ENCODE results near the gene KCTD5.
"Not testable (repeated sequence)": the region's sequence is repeated elsewhere in the genome, so short reads cannot be mapped to it uniquely, and the experiment has no call there.

The KCTD5 gene

GRCh38 chr16:2687531-2688308 is 5.4 kb downstream of the KCTD5 start:
- peak overlapping the region; percentile 19 for H3K4me3 Mint-ChIP-seq
- H3K4me1 Mint-ChIP-seq = peaks cover 22% of the 10 kb centered on the region
- no peaks in the 10 kb centered on the region for H3K9me3 Mint-ChIP-seq
- H3K36me3 Mint-ChIP-seq = no peaks in the 10 kb centered on the region
- no peak overlapping the region for H3K27ac Mint-ChIP-seq
- H3K27me3 Mint-ChIP-seq = no peaks in the 10 kb centered on the region

GRCh38 chr16:2689422-2689821 is 7.1 kb downstream of the KCTD5 start:
- H3K36me3 Mint-ChIP-seq, H3K27me3 Mint-ChIP-seq, H3K9me3 Mint-ChIP-seq, H3K27ac Mint-ChIP-seq, H3K4me3 Mint-ChIP-seq: not testable (repeated sequence)
- peaks cover 25% of the 10 kb centered on the region for H3K4me1 Mint-ChIP-seq

GRCh38 chr16:2689968-2690801 is 7.9 kb downstream of the KCTD5 start:
- H3K27me3 Mint-ChIP-seq = no peaks in the 10 kb centered on the region
- no peaks in the 10 kb centered on the region for H3K36me3 Mint-ChIP-seq
- no peak overlapping the region for H3K4me3 Mint-ChIP-seq
- H3K4me1 Mint-ChIP-seq = peaks cover 21% of the 10 kb centered on the region
- no peak overlapping the region for H3K27ac Mint-ChIP-seq
- H3K9me3 Mint-ChIP-seq = no peaks in the 10 kb centered on the region

GRCh38 chr16:2690852-2691251 is 8.5 kb downstream of the KCTD5 start:
- Mint-ChIP-seq H3K36me3 (no peaks in the 10 kb centered on the region), H3K27ac (no peak overlapping the region), H3K4me3 (no peak overlapping the region), H3K27me3 (no peaks in the 10 kb centered on the region), H3K4me1 (peaks cover 21% of the 10 kb centered on the region), H3K9me3 (no peaks in the 10 kb centered on the region)

- Mint-ChIP-seq H3K9me3 (no peaks in the 10 kb centered on the region), H3K36me3 (no peaks in the 10 kb centered on the region)
Observed at GRCh38 chr16:2691491-2692248, 9.3 kb downstream of the KCTD5 start.

GRCh38 chr16:2692251-2692947 is 10.1 kb downstream of the KCTD5 start:
- no peak overlapping the region for H3K27ac Mint-ChIP-seq
- H3K36me3 Mint-ChIP-seq = peaks cover 5% of the 10 kb centered on the region
- H3K4me3 Mint-ChIP-seq = no peak overlapping the region
- no peaks in the 10 kb centered on the region for H3K9me3 Mint-ChIP-seq
- H3K4me1 Mint-ChIP-seq = peaks cover 13% of the 10 kb centered on the region
- H3K27me3 Mint-ChIP-seq = no peaks in the 10 kb centered on the region

More at GRCh38 chr16:2691491-2692248, 9.3 kb downstream of the KCTD5 start:
- no peak overlapping the region for H3K4me3 Mint-ChIP-seq
- H3K27me3 Mint-ChIP-seq = no peaks in the 10 kb centered on the region
- H3K27ac Mint-ChIP-seq = no peak overlapping the region
- H3K4me1 Mint-ChIP-seq = peaks cover 20% of the 10 kb centered on the region

- no peaks in the 10 kb centered on the region for H3K9me3 Mint-ChIP-seq
- no peak overlapping the region for H3K4me3 Mint-ChIP-seq
Observed at GRCh38 chr16:2692948-2693651, 10.8 kb downstream of the KCTD5 start.

GRCh38 chr16:2696601-2697250 is 14.4 kb downstream of the KCTD5 start:
- not testable (repeated sequence) for H3K27ac Mint-ChIP-seq, H3K36me3 Mint-ChIP-seq, H3K4me3 Mint-ChIP-seq, H3K27me3 Mint-ChIP-seq, H3K4me1 Mint-ChIP-seq, H3K9me3 Mint-ChIP-seq

More at GRCh38 chr16:2692948-2693651, 10.8 kb downstream of the KCTD5 start:
- peaks cover 6% of the 10 kb centered on the region for H3K4me1 Mint-ChIP-seq
- peaks cover 5% of the 10 kb centered on the region for H3K36me3 Mint-ChIP-seq
- H3K27me3 Mint-ChIP-seq = no peaks in the 10 kb centered on the region
- no peak overlapping the region for H3K27ac Mint-ChIP-seq

- Mint-ChIP-seq H3K4me3 (no peak overlapping the region), H3K27me3 (no peaks in the 10 kb centered on the region), H3K36me3 (peaks cover 5% of the 10 kb centered on the region), H3K27ac (no peak overlapping the region), H3K4me1 (peaks cover 3% of the 10 kb centered on the region), H3K9me3 (no peaks in the 10 kb centered on the region)
Observed at GRCh38 chr16:2697401-2697948, 15.2 kb downstream of the KCTD5 start.

- no peaks in the 10 kb centered on the region for H3K27me3 Mint-ChIP-seq
- H3K4me3 Mint-ChIP-seq = no peak overlapping the region
- H3K27ac Mint-ChIP-seq = no peak overlapping the region
- peaks cover 3% of the 10 kb centered on the region for H3K4me1 Mint-ChIP-seq
- H3K9me3 Mint-ChIP-seq = no peaks in the 10 kb centered on the region
- H3K36me3 Mint-ChIP-seq = peaks cover 5% of the 10 kb centered on the region
Observed at GRCh38 chr16:2698103-2698870, 16.0 kb downstream of the KCTD5 start.

- Mint-ChIP-seq H3K9me3 (no peaks in the 10 kb centered on the region), H3K4me1 (no peaks in the 10 kb centered on the region), H3K4me3 (no peak overlapping the region), H3K36me3 (peaks cover 5% of the 10 kb centered on the region), H3K27me3 (no peaks in the 10 kb centered on the region), H3K27ac (no peak overlapping the region)
Observed at GRCh38 chr16:2698965-2699750, 16.8 kb downstream of the KCTD5 start.

- no peaks in the 10 kb centered on the region for H3K27me3 Mint-ChIP-seq
- H3K27ac Mint-ChIP-seq = no peak overlapping the region
- H3K4me1 Mint-ChIP-seq = no peaks in the 10 kb centered on the region
- H3K9me3 Mint-ChIP-seq = no peaks in the 10 kb centered on the region
- peaks cover 5% of the 10 kb centered on the region for H3K36me3 Mint-ChIP-seq
- no peak overlapping the region for H3K4me3 Mint-ChIP-seq
Observed at GRCh38 chr16:2699791-2700600, 17.7 kb downstream of the KCTD5 start.
